Right renal pelvis (tissue), 4 donors: Measurements from ENCODE around the gene KRTAP2-1. TPM values are rescaled to one million over a fixed set of nuclear protein-coding genes. Genes with fewer than 3 reads are reported as not detected.
"Not testable (repeated sequence)": the region's sequence is repeated elsewhere in the genome, so short reads cannot be mapped to it uniquely, and the experiment has no call there.

Experiments used
- DNase-seq, 4 donors: peaks; one replicate each; pipeline ENCODE4 v3.0.0-alpha.2; 2013; ENCODE audit warnings: low read depth in 4 of 4, low spot score in 3 of 4, missing footprints in 1 of 4
- polyA plus RNA-seq, 4 donors: library from polyadenylated mRNA; unstranded; fragments of 120-200 nt; gene quantifications; one replicate each; pipeline ENCODE4 v1.2.1, GENCODE V29; 2013; ENCODE audit not compliant: insufficient read length in 4 of 4

Gene KRTAP2-1
- polyA plus RNA-seq, result not detected

GRCh38 chr17:41046735-41047465, at the start of gene KRTAP2-1:
TSS of gene KRTAP2-1 (minus strand) at chr17:41047316. CDS start at chr17:41047267, 49 bp downstream.
- not testable (repeated sequence) for DNase-seq

- DNase-seq, result no peak
Observed at GRCh38 chr17:41096055-41096454, 48.9 kb upstream of the KRTAP2-1 start.

- not testable (repeated sequence) for DNase-seq
Observed at GRCh38 chr17:41088760-41089352, 41.7 kb upstream of the KRTAP2-1 start.

GRCh38 chr17:41084100-41084856, 37.2 kb upstream of the KRTAP2-1 start, which contains the start of gene KRTAP4-7:
TSS of gene KRTAP4-7 (plus strand) at chr17:41084150. CDS start at chr17:41084207, 57 bp downstream.
- not testable (repeated sequence) for DNase-seq

- not testable (repeated sequence) for DNase-seq
Observed at GRCh38 chr17:41083427-41083826, 36.3 kb upstream of the KRTAP2-1 start.

- no peak for DNase-seq
Observed at GRCh38 chr17:41082626-41083025, 35.5 kb upstream of the KRTAP2-1 start.

GRCh38 chr17:41076788-41077187, 29.7 kb upstream of the KRTAP2-1 start:
- DNase-seq, result no peak

GRCh38 chr17:41073676-41074075, 26.6 kb upstream of the KRTAP2-1 start:
- DNase-seq, result no peak

GRCh38 chr17:41071606-41072360, 24.7 kb upstream of the KRTAP2-1 start:
- no peak for DNase-seq

- DNase-seq, result no peak
Observed at GRCh38 chr17:41069031-41069430, 21.9 kb upstream of the KRTAP2-1 start.

GRCh38 chr17:41067281-41067680, 20.2 kb upstream of the KRTAP2-1 start:
- DNase-seq, result no peak

- DNase-seq, result no peak
Observed at GRCh38 chr17:41065829-41066624, 18.9 kb upstream of the KRTAP2-1 start, which contains the start of gene KRTAP2-4. TSS of gene KRTAP2-4 (minus strand) at chr17:41065879. CDS start at chr17:41065845, 34 bp downstream.

- not testable (repeated sequence) for DNase-seq
Observed at GRCh38 chr17:41065016-41065689, 18.0 kb upstream of the KRTAP2-1 start.

GRCh38 chr17:41064301-41064700, 17.2 kb upstream of the KRTAP2-1 start:
- no peak for DNase-seq

- DNase-seq, result no peak
Observed at GRCh38 chr17:41063449-41063848, 16.3 kb upstream of the KRTAP2-1 start.

GRCh38 chr17:41061964-41062363, 14.8 kb upstream of the KRTAP2-1 start:
- DNase-seq, result no peak

- no peak for DNase-seq
Observed at GRCh38 chr17:41060052-41060604, 13.0 kb upstream of the KRTAP2-1 start, which contains the start of gene KRTAP2-3. TSS of gene KRTAP2-3 (minus strand) at chr17:41060114. CDS start at chr17:41060050, 64 bp downstream.

- DNase-seq, result not testable (repeated sequence)
Observed at GRCh38 chr17:41059276-41060051, 12.3 kb upstream of the KRTAP2-1 start.
